Testis (tissue), 2 donors: Measurements from ENCODE around the gene ADAM12.

Experiments used
- POLR2A ChIP-seq: fragments of 450-650 bp; IDR thresholded peaks from one replicate; pipeline ENCODE4 v1.6.1; 2017; ENCODE audit warnings: antibody characterized with exemption, mild to moderate bottlenecking, moderate library complexity
- TF ChIP-seq, protein P1 (sequence below), 3 experiments: fragments of 450-650 bp in 2 of 3; fragments of 200-600 bp in 1 of 3; sonication (generic) in 1 of 3; IDR thresholded peaks; one replicate each; pipeline ENCODE4 v1.5.1; 2016 to 2019; ENCODE audit warnings: antibody characterized with exemption in 3 of 3, mild to moderate bottlenecking in 2 of 3, moderate library complexity in 1 of 3

DNA sequence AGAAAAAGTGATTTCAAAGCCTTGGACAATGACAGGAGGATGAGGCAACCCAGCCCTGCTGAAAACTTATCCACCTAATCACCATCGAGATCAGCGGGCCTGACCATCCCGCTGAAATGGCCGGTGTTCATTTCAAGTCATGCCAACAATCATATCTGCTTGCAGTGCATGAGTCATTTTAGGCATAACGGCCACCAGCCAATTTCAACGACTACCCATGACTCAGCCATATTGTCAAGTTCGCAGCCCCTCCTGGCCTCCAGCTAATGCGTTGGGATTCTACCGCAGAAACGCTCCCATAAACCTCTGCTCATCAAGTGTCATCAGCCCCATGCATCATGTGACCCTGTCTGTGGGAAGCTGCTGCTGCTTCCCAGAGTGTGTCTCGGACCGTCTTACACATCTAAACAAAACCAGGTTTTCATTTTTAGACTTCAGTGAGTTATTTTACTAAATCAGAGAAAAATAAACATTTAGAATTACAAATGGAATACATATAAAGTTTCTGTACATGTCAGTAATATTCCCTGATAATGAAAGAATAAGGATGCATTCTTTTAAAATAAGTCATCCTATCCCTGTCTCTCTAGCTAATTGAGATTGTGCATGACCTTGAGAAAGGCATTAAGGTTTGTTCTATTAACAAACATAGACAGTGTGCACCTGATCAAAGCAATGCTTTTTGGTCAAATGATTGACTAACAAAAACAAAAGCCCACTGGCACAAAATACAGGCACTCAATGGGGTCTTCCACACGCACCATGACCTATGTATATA, 188.9 kb downstream of the ADAM12 start:
- TF ChIP-seq, protein P1, sequence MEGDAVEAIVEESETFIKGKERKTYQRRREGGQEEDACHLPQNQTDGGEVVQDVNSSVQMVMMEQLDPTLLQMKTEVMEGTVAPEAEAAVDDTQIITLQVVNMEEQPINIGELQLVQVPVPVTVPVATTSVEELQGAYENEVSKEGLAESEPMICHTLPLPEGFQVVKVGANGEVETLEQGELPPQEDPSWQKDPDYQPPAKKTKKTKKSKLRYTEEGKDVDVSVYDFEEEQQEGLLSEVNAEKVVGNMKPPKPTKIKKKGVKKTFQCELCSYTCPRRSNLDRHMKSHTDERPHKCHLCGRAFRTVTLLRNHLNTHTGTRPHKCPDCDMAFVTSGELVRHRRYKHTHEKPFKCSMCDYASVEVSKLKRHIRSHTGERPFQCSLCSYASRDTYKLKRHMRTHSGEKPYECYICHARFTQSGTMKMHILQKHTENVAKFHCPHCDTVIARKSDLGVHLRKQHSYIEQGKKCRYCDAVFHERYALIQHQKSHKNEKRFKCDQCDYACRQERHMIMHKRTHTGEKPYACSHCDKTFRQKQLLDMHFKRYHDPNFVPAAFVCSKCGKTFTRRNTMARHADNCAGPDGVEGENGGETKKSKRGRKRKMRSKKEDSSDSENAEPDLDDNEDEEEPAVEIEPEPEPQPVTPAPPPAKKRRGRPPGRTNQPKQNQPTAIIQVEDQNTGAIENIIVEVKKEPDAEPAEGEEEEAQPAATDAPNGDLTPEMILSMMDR (IDR thresholded peaks at IDR 0.05): no peak
- no peak for TF ChIP-seq POLR2A
